Measurements from ENCODE around the gene MAFG.

- TF ChIP-seq, protein P1, sequence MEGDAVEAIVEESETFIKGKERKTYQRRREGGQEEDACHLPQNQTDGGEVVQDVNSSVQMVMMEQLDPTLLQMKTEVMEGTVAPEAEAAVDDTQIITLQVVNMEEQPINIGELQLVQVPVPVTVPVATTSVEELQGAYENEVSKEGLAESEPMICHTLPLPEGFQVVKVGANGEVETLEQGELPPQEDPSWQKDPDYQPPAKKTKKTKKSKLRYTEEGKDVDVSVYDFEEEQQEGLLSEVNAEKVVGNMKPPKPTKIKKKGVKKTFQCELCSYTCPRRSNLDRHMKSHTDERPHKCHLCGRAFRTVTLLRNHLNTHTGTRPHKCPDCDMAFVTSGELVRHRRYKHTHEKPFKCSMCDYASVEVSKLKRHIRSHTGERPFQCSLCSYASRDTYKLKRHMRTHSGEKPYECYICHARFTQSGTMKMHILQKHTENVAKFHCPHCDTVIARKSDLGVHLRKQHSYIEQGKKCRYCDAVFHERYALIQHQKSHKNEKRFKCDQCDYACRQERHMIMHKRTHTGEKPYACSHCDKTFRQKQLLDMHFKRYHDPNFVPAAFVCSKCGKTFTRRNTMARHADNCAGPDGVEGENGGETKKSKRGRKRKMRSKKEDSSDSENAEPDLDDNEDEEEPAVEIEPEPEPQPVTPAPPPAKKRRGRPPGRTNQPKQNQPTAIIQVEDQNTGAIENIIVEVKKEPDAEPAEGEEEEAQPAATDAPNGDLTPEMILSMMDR (IDR thresholded peaks at IDR 0.05; ENCODE audit: insufficient read depth, low read length, poor library complexity, severe bottlenecking) = no peak
- TF ChIP-seq EZH2phosphoT487 (conservative IDR thresholded peaks at IDR 0.05; ENCODE audit: low read length) = no peak
Observed at GRCh38 chr17:81961521-81962498, 34.3 kb upstream of the MAFG start.

Data from SU-DHL-6 (cell line).